Measurements from ENCODE around the gene PTPN23. TPM values are rescaled to one million over a fixed set of nuclear protein-coding genes. Genes with fewer than 3 reads are reported as not detected.
A peak's percentile ranks its signal among the peaks of the same experiment; 100 is the strongest.
"Not testable (repeated sequence)": the region's sequence is repeated elsewhere in the genome, so short reads cannot be mapped to it uniquely, and the experiment has no call there.

The PTPN23 gene
- total and polyA plus RNA-seq, 8 donors: 8.6 to 120 (median 27.6) TPM

DNA sequence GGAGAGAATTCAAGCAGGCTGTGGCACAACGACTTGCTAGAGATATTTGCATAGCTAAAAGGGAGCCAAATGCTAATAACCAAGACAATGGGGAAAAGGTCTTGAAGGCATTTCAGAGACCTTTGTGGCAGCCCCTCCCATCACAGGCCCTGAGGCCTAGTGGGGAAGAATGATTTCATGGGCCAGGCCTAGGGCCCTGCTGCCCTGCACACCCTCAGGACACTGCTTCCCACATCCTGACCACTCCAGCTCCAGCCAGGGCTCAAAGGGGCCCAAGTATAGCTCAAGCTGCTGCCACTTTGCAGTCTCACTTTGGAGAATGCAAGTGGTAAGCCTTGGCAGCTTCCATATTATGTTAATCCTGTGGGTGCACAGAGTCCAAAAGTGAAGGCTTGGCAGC is 21.5 kb upstream of the PTPN23 start:
- H3K4me1 ChIP-seq: no peaks in the 10 kb centered on the region
- no peaks in the 10 kb centered on the region for H3K27me3 ChIP-seq
- DNase-seq: no peak
- WGBS, 5 donors: 56 to 79% (median 74%) methylated on average over 1 of the region's 1 CpG
- no peak overlapping the region for H3K27ac ChIP-seq
- peaks cover 5 to 32% (median 17%) of the 10 kb centered on the region in 4 donors for H3K9me3 ChIP-seq
- no peaks in the 10 kb centered on the region for H3K36me3 ChIP-seq
- intact Hi-C loops (cut with DNase I; ENCODE audit: low total_unique reads): no loop called here
- TF ChIP-seq POLR2A (IDR thresholded peaks at IDR 0.05) (no peak), POLR2AphosphoS5 (IDR thresholded peaks at IDR 0.05) (no peak)
- H3K4me3 ChIP-seq: no peak overlapping the region

DNA sequence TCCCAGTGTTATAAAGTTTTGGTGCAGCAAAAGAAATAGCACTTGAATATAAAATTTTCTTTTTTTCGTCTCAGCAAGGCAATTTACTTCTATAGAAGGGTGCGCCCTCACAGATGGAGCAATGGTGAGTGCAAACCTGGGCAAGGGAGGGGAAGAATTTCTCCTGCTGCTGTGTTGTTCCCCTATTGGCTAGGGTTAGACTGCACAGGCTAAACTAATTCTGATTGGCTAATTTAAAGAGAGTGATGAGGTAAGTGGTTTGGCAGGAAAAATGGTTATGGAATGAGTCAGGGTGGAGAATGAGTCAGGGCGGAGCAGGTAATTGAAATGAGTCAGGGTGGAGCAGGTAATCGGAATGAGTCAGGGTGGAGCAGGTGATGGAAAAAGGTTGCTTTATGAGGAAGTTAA is 20.7 kb upstream of the PTPN23 start:
- H3K4me3 ChIP-seq; DNase-seq; H3K36me3 ChIP-seq; intact Hi-C loops (cut with DNase I; ENCODE audit: low total_unique reads); H3K4me1 ChIP-seq; H3K27ac ChIP-seq; H3K27me3 ChIP-seq: not testable (repeated sequence)
- peaks cover 5 to 32% (median 17%) of the 10 kb centered on the region in 4 donors for H3K9me3 ChIP-seq
- 73 to 89% (median 85%) methylated on average over 4 of the region's 4 CpGs for WGBS, 5 donors

DNA sequence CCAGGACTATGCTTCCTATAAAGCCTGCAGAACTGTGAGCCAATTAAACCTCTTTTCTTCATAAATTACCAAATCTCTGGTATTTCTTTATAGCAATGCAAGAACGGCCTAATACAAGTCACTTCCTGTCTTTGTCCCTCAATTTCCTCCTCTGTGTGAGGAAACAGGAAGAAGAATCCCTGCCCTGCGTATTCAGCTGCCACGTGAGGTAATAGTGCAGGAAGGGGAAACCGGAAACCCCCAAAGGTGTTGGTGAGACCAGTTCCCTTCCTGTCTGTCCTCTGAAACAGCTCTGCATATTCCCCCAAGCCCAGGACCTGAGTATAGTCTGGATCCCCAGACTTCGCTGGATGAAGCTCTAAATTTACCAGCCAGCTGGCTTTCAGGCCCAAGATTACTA is 18.1 kb upstream of the PTPN23 start:
- Histone ChIP-seq H3K27ac (peak overlapping the region in 2 of 5 donors; percentile 10 to 56), H3K36me3 (no peaks in the 10 kb centered on the region), H3K27me3 (no peaks in the 10 kb centered on the region), H3K4me3 (no peak overlapping the region), H3K9me3 (peaks cover 5 to 31% (median 17%) of the 10 kb centered on the region in 4 donors), H3K4me1 (peaks cover 0 to 13% (median 2%) of the 10 kb centered on the region in 4 donors)
- intact Hi-C loops (cut with DNase I; ENCODE audit: low total_unique reads): no loop called here
- whole genome bisulfite sequencing, 5 donors: 76 to 87% (median 80%) methylated on average over 5 of the region's 5 CpGs
- TF ChIP-seq, protein P1, sequence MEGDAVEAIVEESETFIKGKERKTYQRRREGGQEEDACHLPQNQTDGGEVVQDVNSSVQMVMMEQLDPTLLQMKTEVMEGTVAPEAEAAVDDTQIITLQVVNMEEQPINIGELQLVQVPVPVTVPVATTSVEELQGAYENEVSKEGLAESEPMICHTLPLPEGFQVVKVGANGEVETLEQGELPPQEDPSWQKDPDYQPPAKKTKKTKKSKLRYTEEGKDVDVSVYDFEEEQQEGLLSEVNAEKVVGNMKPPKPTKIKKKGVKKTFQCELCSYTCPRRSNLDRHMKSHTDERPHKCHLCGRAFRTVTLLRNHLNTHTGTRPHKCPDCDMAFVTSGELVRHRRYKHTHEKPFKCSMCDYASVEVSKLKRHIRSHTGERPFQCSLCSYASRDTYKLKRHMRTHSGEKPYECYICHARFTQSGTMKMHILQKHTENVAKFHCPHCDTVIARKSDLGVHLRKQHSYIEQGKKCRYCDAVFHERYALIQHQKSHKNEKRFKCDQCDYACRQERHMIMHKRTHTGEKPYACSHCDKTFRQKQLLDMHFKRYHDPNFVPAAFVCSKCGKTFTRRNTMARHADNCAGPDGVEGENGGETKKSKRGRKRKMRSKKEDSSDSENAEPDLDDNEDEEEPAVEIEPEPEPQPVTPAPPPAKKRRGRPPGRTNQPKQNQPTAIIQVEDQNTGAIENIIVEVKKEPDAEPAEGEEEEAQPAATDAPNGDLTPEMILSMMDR (IDR thresholded peaks at IDR 0.05): no peak
- no peak for TF ChIP-seq POLR2A (IDR thresholded peaks at IDR 0.05)
- no peak for TF ChIP-seq POLR2AphosphoS5 (IDR thresholded peaks at IDR 0.05)
- TF ChIP-seq EP300 (IDR thresholded peaks at IDR 0.05): no peak
- peak in 1 of 2 donors; percentile 26 for DNase-seq

DNA sequence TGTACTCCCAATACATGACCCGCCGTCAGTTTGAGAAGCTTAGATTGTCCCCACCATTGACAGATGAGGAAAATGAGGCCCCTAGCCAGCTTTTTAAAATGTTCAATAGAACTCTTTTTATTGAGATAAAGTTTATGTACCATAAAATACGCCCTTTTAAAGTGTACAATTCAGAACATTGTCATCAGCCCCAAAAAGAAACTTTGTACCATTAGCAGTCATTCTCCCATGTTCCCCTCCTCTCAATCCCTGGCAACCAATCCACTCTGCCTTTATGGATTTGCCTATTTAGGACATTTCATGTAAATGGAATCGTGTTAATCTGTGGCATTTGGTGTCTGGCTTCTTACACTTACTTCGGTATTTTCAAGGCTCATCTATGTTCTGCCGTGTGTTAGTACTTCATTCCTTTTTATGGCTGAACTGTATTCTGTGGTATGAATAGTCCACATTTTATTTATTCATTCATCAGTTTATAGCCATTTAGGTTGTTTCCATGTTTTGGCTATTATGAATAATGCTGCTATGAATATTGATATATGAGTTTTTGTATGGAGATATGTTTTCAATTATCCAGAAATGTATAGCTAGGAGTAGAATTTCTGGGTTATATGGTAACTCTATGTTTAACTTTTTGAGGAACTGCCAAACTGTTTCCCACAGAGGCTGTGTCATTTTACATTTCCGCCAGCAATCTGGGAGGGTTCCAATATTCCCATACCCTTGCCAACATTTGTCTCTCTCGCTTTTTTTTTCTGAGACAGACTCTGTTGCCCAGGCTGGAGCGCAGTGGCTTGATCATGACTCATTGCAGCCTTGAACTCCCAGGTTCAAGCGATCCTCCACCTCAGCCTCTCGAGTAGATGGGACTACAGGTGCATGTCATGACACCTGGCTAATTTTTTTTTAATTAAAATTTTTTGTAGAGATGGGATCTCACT is 15.3 kb upstream of the PTPN23 start:
- 48 to 60% (median 51%) methylated on average over 11 of the region's 11 CpGs for WGBS, 5 donors

DNA sequence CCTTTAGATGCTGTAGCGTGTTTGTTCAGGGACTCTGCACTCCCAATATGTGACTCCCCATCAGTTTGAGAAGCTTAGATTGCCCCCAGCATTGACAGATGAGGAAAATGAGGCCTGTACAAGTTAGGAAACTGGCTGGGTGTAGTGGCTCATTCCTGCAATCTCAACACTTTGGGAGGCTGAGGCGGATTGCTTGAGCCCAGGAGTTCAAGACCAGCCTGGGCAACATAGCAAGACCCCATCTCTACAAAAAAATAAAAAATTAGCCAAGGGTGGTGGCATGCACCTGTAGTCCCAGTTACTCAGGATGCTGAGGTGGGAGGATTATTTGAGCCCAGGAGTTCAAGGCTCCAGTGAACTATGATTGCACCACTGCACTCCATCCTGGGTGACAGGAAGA is 14.0 kb upstream of the PTPN23 start:
- Histone ChIP-seq H3K36me3 (no peaks in the 10 kb centered on the region), H3K9me3 (no peaks in the 10 kb centered on the region), H3K4me1 (peaks cover 0 to 22% (median 2%) of the 10 kb centered on the region in 4 donors), H3K27ac (no peak overlapping the region), H3K4me3 (no peak overlapping the region), H3K27me3 (peaks cover 0 to 20% (median 0%) of the 10 kb centered on the region in 3 donors)
- DNase-seq: no peak
- intact Hi-C loops (cut with DNase I; ENCODE audit: low total_unique reads): no loop called here
- TF ChIP-seq, protein P1 (IDR thresholded peaks at IDR 0.05): no peak
- TF ChIP-seq POLR2A (IDR thresholded peaks at IDR 0.05): no peak
- no peak for TF ChIP-seq EP300 (IDR thresholded peaks at IDR 0.05)
- no peak for TF ChIP-seq POLR2AphosphoS5 (IDR thresholded peaks at IDR 0.05)
- 78 to 100% (median 96%) methylated on average over 2 of the region's 2 CpGs for whole genome bisulfite sequencing, 5 donors

More for the DNA sequence above, 15.3 kb upstream of the PTPN23 start:
- TF ChIP-seq, protein P1 (IDR thresholded peaks at IDR 0.05): no peak
- intact Hi-C loops (cut with DNase I; ENCODE audit: low total_unique reads): no loop called here
- DNase-seq: peak in 1 of 2 donors; percentile 44
- peaks cover 0 to 3% (median under 1%) of the 10 kb centered on the region in 4 donors for H3K9me3 ChIP-seq
- peaks cover 0 to 13% (median 2%) of the 10 kb centered on the region in 4 donors for H3K4me1 ChIP-seq
- no peaks in the 10 kb centered on the region for H3K36me3 ChIP-seq
- peaks cover 0 to 7% (median 0%) of the 10 kb centered on the region in 3 donors for H3K27me3 ChIP-seq
- peak overlapping the region in 1 of 5 donors; percentile 4 for H3K27ac ChIP-seq
- no peak overlapping the region for H3K4me3 ChIP-seq
